ENCODE measurements around the gene SCTR. TPM values are rescaled to one million over a fixed set of nuclear protein-coding genes. Genes with fewer than 3 reads are reported as not detected.

SCTR gene
- total and polyA plus RNA-seq, 2 of the 13 experiments (the other 11 are each of a cell fraction or from before 2014, with no cell fraction given) = not detected

DNA sequence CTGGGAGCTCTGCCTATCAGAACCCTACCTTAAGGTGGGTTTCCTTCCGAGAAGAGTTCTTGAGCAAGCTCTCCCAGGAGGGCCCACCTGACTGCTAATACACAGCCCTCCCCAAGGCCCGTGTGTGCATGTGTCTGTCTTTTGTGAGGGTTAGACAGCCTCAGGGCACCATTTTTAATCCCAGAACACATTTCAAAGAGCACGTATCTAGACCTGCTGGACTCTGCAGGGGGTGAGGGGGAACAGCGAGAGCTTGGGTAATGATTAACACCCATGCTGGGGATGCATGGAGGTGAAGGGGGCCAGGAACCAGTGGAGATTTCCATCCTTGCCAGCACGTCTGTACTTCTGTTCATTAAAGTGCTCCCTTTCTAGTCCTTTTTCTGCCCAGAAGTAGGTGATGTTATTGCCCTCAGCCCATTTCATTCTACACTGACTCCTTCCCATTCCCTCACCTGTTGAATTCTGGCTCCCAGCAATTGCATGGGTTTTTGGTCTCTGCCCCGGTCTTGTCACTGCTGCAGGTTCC lies 86.1 kb downstream of the SCTR start (continued):
- peak; percentile 63 for TF ChIP-seq ZFX (CRISPR knock-in tag; IDR thresholded peaks at IDR 0.05; ENCODE audit: low read depth)
- TF ChIP-seq, protein P1, sequence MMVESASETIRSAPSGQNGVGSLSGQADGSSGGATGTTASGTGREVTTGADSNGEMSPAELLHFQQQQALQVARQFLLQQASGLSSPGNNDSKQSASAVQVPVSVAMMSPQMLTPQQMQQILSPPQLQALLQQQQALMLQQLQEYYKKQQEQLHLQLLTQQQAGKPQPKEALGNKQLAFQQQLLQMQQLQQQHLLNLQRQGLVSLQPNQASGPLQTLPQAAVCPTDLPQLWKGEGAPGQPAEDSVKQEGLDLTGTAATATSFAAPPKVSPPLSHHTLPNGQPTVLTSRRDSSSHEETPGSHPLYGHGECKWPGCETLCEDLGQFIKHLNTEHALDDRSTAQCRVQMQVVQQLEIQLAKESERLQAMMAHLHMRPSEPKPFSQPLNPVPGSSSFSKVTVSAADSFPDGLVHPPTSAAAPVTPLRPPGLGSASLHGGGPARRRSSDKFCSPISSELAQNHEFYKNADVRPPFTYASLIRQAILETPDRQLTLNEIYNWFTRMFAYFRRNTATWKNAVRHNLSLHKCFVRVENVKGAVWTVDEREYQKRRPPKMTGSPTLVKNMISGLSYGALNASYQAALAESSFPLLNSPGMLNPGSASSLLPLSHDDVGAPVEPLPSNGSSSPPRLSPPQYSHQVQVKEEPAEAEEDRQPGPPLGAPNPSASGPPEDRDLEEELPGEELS (CRISPR knock-in tag; IDR thresholded peaks at IDR 0.05) = peak; percentile 73
- TF ChIP-seq, protein P2, sequence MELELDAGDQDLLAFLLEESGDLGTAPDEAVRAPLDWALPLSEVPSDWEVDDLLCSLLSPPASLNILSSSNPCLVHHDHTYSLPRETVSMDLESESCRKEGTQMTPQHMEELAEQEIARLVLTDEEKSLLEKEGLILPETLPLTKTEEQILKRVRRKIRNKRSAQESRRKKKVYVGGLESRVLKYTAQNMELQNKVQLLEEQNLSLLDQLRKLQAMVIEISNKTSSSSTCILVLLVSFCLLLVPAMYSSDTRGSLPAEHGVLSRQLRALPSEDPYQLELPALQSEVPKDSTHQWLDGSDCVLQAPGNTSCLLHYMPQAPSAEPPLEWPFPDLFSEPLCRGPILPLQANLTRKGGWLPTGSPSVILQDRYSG (CRISPR knock-in tag; IDR thresholded peaks at IDR 0.05) = no peak
- no peak for TF ChIP-seq TP53 (CRISPR knock-in tag; conservative IDR thresholded peaks at IDR 0.05)
- no peak for TF ChIP-seq ZNF296 (CRISPR knock-in tag; conservative IDR thresholded peaks at IDR 0.05)
- TF ChIP-seq SMYD3 (CRISPR knock-in tag; IDR thresholded peaks at IDR 0.05) = 0 out of 2 replicates have a peak, but pooled peaks have one; percentile 17
- TF ChIP-seq TOE1 (CRISPR knock-in tag; IDR thresholded peaks at IDR 0.05) = 0 out of 2 replicates have a peak, but pooled peaks have one; percentile 77
- TF ChIP-seq NCOA1 (CRISPR knock-in tag; IDR thresholded peaks at IDR 0.05) = peak; percentile 53; the same call in 1 of the 2 replicates
- TF ChIP-seq KDM5A (IDR thresholded peaks at IDR 0.05; ENCODE audit: borderline replicate concordance, low read length) = no peak; the same call in 1 of the 2 replicates
- no peak; the same call in 1 of the 2 replicates for TF ChIP-seq ZNF143 (CRISPR knock-in tag; IDR thresholded peaks at IDR 0.05)
- TF ChIP-seq KAT7 (CRISPR knock-in tag; IDR thresholded peaks at IDR 0.05; ENCODE audit: borderline replicate concordance) = no peak
- no peak; the same call in 1 of the 2 replicates for TF ChIP-seq ZNF335 (CRISPR knock-in tag; IDR thresholded peaks at IDR 0.05)
- TF ChIP-seq ZNF773 (CRISPR knock-in tag; IDR thresholded peaks at IDR 0.05; ENCODE audit: borderline replicate concordance) = no peak
- 0 out of 2 replicates have a peak, but pooled peaks have one; percentile 60 for TF ChIP-seq KDM3A (CRISPR knock-in tag; IDR thresholded peaks at IDR 0.05; ENCODE audit: low read depth)
- TF ChIP-seq FOSL1 (CRISPR knock-in tag; IDR thresholded peaks at IDR 0.05; ENCODE audit: borderline replicate concordance) = no peak
- peak; percentile 70; the same call in 1 of the 2 replicates for TF ChIP-seq ZNF619 (CRISPR knock-in tag; IDR thresholded peaks at IDR 0.05)
- TF ChIP-seq REL (CRISPR knock-in tag; conservative IDR thresholded peaks at IDR 0.05) = no peak
- TF ChIP-seq FLYWCH1 (CRISPR knock-in tag; IDR thresholded peaks at IDR 0.05) = no peak
- TF ChIP-seq RCOR2 (CRISPR knock-in tag; IDR thresholded peaks at IDR 0.05) = 0 out of 2 replicates have a peak, but pooled peaks have one; percentile 40
- peak; percentile 88 for TF ChIP-seq ZNF605 (CRISPR knock-in tag; IDR thresholded peaks at IDR 0.05)
- TF ChIP-seq HNRNPH1 (optimal IDR thresholded peaks at IDR 0.05; ENCODE audit: low read depth, low read length) = no peak
- TF ChIP-seq, protein P3, sequence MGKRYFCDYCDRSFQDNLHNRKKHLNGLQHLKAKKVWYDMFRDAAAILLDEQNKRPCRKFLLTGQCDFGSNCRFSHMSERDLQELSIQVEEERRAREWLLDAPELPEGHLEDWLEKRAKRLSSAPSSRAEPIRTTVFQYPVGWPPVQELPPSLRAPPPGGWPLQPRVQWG (CRISPR knock-in tag; IDR thresholded peaks at IDR 0.05; ENCODE audit: borderline replicate concordance, low read depth) = no peak
- no peak for TF ChIP-seq EZH2 (conservative IDR thresholded peaks at IDR 0.05; ENCODE audit: low read depth, low read length)
- TF ChIP-seq GABPA (IDR thresholded peaks at IDR 0.05; ENCODE audit: low read depth, low read length) = no peak
- TF ChIP-seq GABPA (CRISPR knock-in tag; IDR thresholded peaks at IDR 0.05; ENCODE audit: low read depth) = no peak; the same call in 1 of the 2 replicates
- TF ChIP-seq ZBTB7B (CRISPR knock-in tag; IDR thresholded peaks at IDR 0.05) = peak; percentile 74; the same call in 1 of the 2 replicates
- TF ChIP-seq ZNF367 (CRISPR knock-in tag; IDR thresholded peaks at IDR 0.05; ENCODE audit: borderline replicate concordance) = no peak
- 0 out of 2 replicates have a peak, but pooled peaks have one; percentile 9 for TF ChIP-seq ZNF709 (CRISPR knock-in tag; IDR thresholded peaks at IDR 0.05)
- TF ChIP-seq FOXA3 (CRISPR knock-in tag; IDR thresholded peaks at IDR 0.05) = peak; percentile 58; the same call in 1 of the 2 replicates
- TF ChIP-seq ZNF282 (IDR thresholded peaks at IDR 0.05; ENCODE audit: partially characterized antibody) = no peak
- TF ChIP-seq PITX1 (CRISPR knock-in tag; IDR thresholded peaks at IDR 0.05) = peak; percentile 98
- no peak for TF ChIP-seq U2AF2 (IDR thresholded peaks at IDR 0.05; ENCODE audit: low read depth, low read length)
